Tibial nerve (tissue), 3 donors: Measurements from ENCODE around the gene FABP3.

ENCODE experiments used
- CTCF ChIP-seq, 5 experiments: fragments of 200-600 bp in 3 of 5; fragments of 450-650 bp in 2 of 5; sonication (generic) in 3 of 5; IDR thresholded peaks; one replicate each; pipeline ENCODE4 v1.5.1; 2016 to 2019; ENCODE audit warnings: antibody characterized with exemption in 5 of 5, mild to moderate bottlenecking in 3 of 5, moderate library complexity in 2 of 5
- POLR2A ChIP-seq, 2 donors: fragments of 450-650 bp; IDR thresholded peaks; one replicate each; pipeline ENCODE4 v1.6.1; 2017; ENCODE audit warnings: antibody characterized with exemption in 2 of 2, mild to moderate bottlenecking in 2 of 2, moderate library complexity in 2 of 2

- TF ChIP-seq CTCF (IDR thresholded peaks at IDR 0.05) (no peak), POLR2A (IDR thresholded peaks at IDR 0.05) (no peak)
Observed at GRCh38 chr1:31370021-31370420, 2.9 kb downstream of the FABP3 start.
